Measurements from ENCODE around the gene RAI14.
"Not testable (repeated sequence)": the region's sequence is repeated elsewhere in the genome, so short reads cannot be mapped to it uniquely, and the experiment has no call there.

DNA sequence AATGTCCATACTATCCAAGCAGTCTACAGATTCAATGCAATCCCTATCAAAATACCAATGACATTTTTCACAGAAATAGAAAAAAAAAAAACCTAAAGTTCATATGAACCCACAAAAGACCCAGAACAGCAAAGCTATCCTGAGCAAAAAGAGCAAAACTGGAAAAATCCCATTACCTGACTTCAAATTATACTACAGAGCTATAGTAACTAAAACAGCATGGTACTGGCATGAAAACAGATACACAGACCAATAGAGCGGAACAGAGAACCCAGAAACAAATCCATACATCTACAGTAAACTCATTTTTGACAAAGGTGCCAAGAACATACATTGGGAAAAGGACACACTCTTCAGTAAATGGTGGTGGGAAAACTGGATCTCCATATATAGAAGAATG lies 118.5 kb downstream of the RAI14 start:
- TF ChIP-seq CTCF (conservative IDR thresholded peaks at IDR 0.05); ZFX (IDR thresholded peaks at IDR 0.05): not testable (repeated sequence)

All from C4-2B (cell line).